Trophoblast cell (in vitro differentiated cells and primary cell): ENCODE results near the gene IPPK.

Experiments used
- DNase-seq, 2 donors: peaks; one replicate each; pipeline ENCODE4 v3.0.0-alpha.2; 2016
- H2AFZ ChIP-seq: 2 replicates; pipeline ENCODE4 v1.6.1; 2013; ENCODE audit warnings: low read length, moderate library complexity, mild to moderate bottlenecking; ENCODE audit not compliant: insufficient read depth, poor library complexity
- H2AK5ac ChIP-seq: 2 replicates; pipeline ENCODE4 v1.6.1; 2013; ENCODE audit warnings: mild to moderate bottlenecking, low read length
- H2BK120ac ChIP-seq: 2 replicates; pipeline ENCODE4 v1.6.1; 2013; ENCODE audit warnings: low read length, mild to moderate bottlenecking, moderate library complexity; ENCODE audit not compliant: insufficient read depth, poor library complexity
- H2BK12ac ChIP-seq: 2 replicates; pipeline ENCODE4 v1.6.1; 2013; ENCODE audit warnings: mild to moderate bottlenecking, low read length, moderate library complexity
- H2BK5ac ChIP-seq: 2 replicates; pipeline ENCODE4 v1.6.1; 2013; ENCODE audit warnings: low read length, low read depth, moderate library complexity, mild to moderate bottlenecking; ENCODE audit not compliant: poor library complexity
- H3K14ac ChIP-seq: 2 replicates; pipeline ENCODE4 v1.6.1; 2013; ENCODE audit warnings: mild to moderate bottlenecking, low read length
- H3K18ac ChIP-seq: 2 replicates; pipeline ENCODE4 v1.6.1; 2013; ENCODE audit warnings: mild to moderate bottlenecking, low read length
- H3K23ac ChIP-seq: 2 replicates; pipeline ENCODE4 v1.6.1; 2013; ENCODE audit warnings: low read length
- H3K27ac ChIP-seq: 2 replicates; pipeline ENCODE4 v1.5.1; 2013; ENCODE audit warnings: low read depth, mild to moderate bottlenecking, inconsistent platforms, low read length, moderate library complexity
- H3K27me3 ChIP-seq: 2 replicates; pipeline ENCODE4 v1.6.1; 2013; ENCODE audit warnings: inconsistent platforms, mild to moderate bottlenecking, low read length, moderate library complexity; ENCODE audit not compliant: insufficient read depth
- H3K36me3 ChIP-seq, 2 experiments: 1 replicate in 1 of 2; 2 replicates in 1 of 2; pipeline ENCODE4 v1.6.1; 2013; ENCODE audit warnings: low read length in 2 of 2, mild to moderate bottlenecking in 2 of 2, moderate library complexity in 1 of 2; ENCODE audit not compliant: insufficient read depth in 2 of 2, control insufficient read depth in 1 of 2
- H3K4ac ChIP-seq: 2 replicates; pipeline ENCODE4 v1.6.1; 2013; ENCODE audit warnings: low read depth, mild to moderate bottlenecking, low read length, moderate library complexity
- H3K4me1 ChIP-seq, 2 experiments: 1 replicate in 1 of 2; 2 replicates in 1 of 2; pipeline ENCODE4 v1.6.1; 2013; ENCODE audit warnings: low read length in 2 of 2, mild to moderate bottlenecking in 2 of 2, moderate library complexity in 1 of 2; ENCODE audit not compliant: insufficient read depth in 2 of 2, control insufficient read depth in 1 of 2
- H3K4me2 ChIP-seq: 2 replicates; pipeline ENCODE4 v1.6.1; 2013; ENCODE audit warnings: inconsistent platforms, mild to moderate bottlenecking, low read length, moderate library complexity
- H3K4me3 ChIP-seq: 2 replicates; pipeline ENCODE4 v1.5.1; 2013; ENCODE audit warnings: mild to moderate bottlenecking, low read depth, low read length, inconsistent platforms
- H3K79me1 ChIP-seq: one replicate; pipeline ENCODE4 v1.6.1; 2013; ENCODE audit warnings: low read length
- H3K79me2 ChIP-seq: 2 replicates; pipeline ENCODE4 v1.6.1; 2013; ENCODE audit warnings: low read length, mild to moderate bottlenecking; ENCODE audit not compliant: control insufficient read depth, insufficient read depth, poor library complexity
- H3K9ac ChIP-seq: 2 replicates; pipeline ENCODE4 v1.6.1; 2013; ENCODE audit warnings: mild to moderate bottlenecking, low read length
- H3K9me3 ChIP-seq: 2 replicates; pipeline ENCODE4 v1.6.1; 2013; ENCODE audit warnings: low read depth, mild to moderate bottlenecking, control low read depth, inconsistent platforms, low read length; ENCODE audit not compliant: insufficient read depth
- H4K12ac ChIP-seq: 2 replicates; pipeline ENCODE4 v1.6.1; 2013; ENCODE audit warnings: low read depth, mild to moderate bottlenecking, low read length, moderate library complexity
- H4K8ac ChIP-seq: 2 replicates; pipeline ENCODE4 v1.6.1; 2013; ENCODE audit warnings: low read depth, mild to moderate bottlenecking, low read length, moderate library complexity
- H4K91ac ChIP-seq: one replicate; pipeline ENCODE4 v1.6.1; 2013; ENCODE audit warnings: low read depth, mild to moderate bottlenecking, low read length, moderate library complexity
- WGBS: extraction: QIAGEN DNeasy Blood & Tissue Kit; methylation state at CpG from one replicate; pipeline ENCODE4 v1.1.7; 2013; ENCODE audit warnings: missing lambda C conversion rate; ENCODE audit not compliant: insufficient read length, insufficient coverage; ENCODE audit errors: extremely low coverage; 5-methylcytosine and 5-hydroxymethylcytosine counted together

The IPPK gene

GRCh38 chr9:92616655-92617111 is 53.2 kb downstream of the IPPK start:
- H3K36me3 ChIP-seq: peaks cover 53 to 81% of the 10 kb centered on the region in 2 experiments
- H4K12ac ChIP-seq: no peak overlapping the region
- H4K91ac ChIP-seq: no peak overlapping the region
- H3K18ac ChIP-seq: no peak overlapping the region
- no peak overlapping the region for H3K9ac ChIP-seq
- H3K14ac ChIP-seq: no peak overlapping the region
- H4K8ac ChIP-seq: no peak overlapping the region
- DNase-seq: no peak
- H3K79me2 ChIP-seq: no peaks in the 10 kb centered on the region
- no peak overlapping the region for H2BK5ac ChIP-seq
- no peaks in the 10 kb centered on the region for H3K79me1 ChIP-seq
- H3K23ac ChIP-seq: no peak overlapping the region
- no peak overlapping the region for H3K4me2 ChIP-seq
- no peaks in the 10 kb centered on the region for H3K27me3 ChIP-seq
- H3K27ac ChIP-seq: no peak overlapping the region
- no peak overlapping the region for H2AK5ac ChIP-seq
- H3K4me3 ChIP-seq: no peak overlapping the region
- no peaks in the 10 kb centered on the region for H3K9me3 ChIP-seq
- H3K4me1 ChIP-seq: no peaks in the 10 kb centered on the region
- no CpG with 5 or more reads among the region's 11 CpGs for WGBS
- no peak overlapping the region for H2BK120ac ChIP-seq
- no peak overlapping the region for H2AFZ ChIP-seq
- no peak overlapping the region for H3K4ac ChIP-seq
- no peak overlapping the region for H2BK12ac ChIP-seq

- Histone ChIP-seq H2BK120ac (no peak overlapping the region), H3K14ac (no peak overlapping the region), H3K4me2 (no peak overlapping the region), H2BK5ac (no peak overlapping the region), H3K23ac (no peak overlapping the region), H3K4me3 (no peak overlapping the region), H4K12ac (no peak overlapping the region), H2BK12ac (no peak overlapping the region), H4K8ac (no peak overlapping the region), H3K27me3 (no peaks in the 10 kb centered on the region), H4K91ac (no peak overlapping the region), H3K79me1 (no peaks in the 10 kb centered on the region), H3K4me1 (no peaks in the 10 kb centered on the region), H3K79me2 (no peaks in the 10 kb centered on the region), H3K9me3 (no peaks in the 10 kb centered on the region), H3K9ac (no peak overlapping the region), H2AK5ac (no peak overlapping the region), H2AFZ (no peak overlapping the region), H3K27ac (no peak overlapping the region), H3K18ac (no peak overlapping the region), H3K4ac (no peak overlapping the region), H3K36me3 (peaks cover 57 to 84% of the 10 kb centered on the region in 2 experiments)
- no peak for DNase-seq
- WGBS: no CpG with 5 or more reads among the region's 11 CpGs
These were observed 53.7 kb downstream of the IPPK start for GRCh38 chr9:92616199-92616641.

GRCh38 chr9:92615790-92616189 is 54.1 kb downstream of the IPPK start:
- Histone ChIP-seq H2AK5ac (no peak overlapping the region), H2BK5ac (no peak overlapping the region), H3K18ac (no peak overlapping the region), H2BK120ac (no peak overlapping the region), H4K12ac (no peak overlapping the region), H3K27ac (no peak overlapping the region), H3K79me1 (no peaks in the 10 kb centered on the region), H3K9ac (no peak overlapping the region), H2BK12ac (no peak overlapping the region), H3K4me3 (no peak overlapping the region), H4K91ac (no peak overlapping the region), H3K36me3 (peaks cover 57 to 87% of the 10 kb centered on the region in 2 experiments), H3K4me1 (no peaks in the 10 kb centered on the region), H4K8ac (no peak overlapping the region), H3K14ac (no peak overlapping the region), H2AFZ (no peak overlapping the region), H3K27me3 (no peaks in the 10 kb centered on the region), H3K9me3 (no peaks in the 10 kb centered on the region), H3K4ac (no peak overlapping the region), H3K79me2 (no peaks in the 10 kb centered on the region), H3K4me2 (no peak overlapping the region), H3K23ac (no peak overlapping the region)
- DNase-seq: no peak
- WGBS: no CpG with 5 or more reads among the region's 13 CpGs

- Histone ChIP-seq H3K79me2 (no peaks in the 10 kb centered on the region), H3K23ac (no peak overlapping the region), H2BK5ac (no peak overlapping the region), H3K18ac (no peak overlapping the region), H3K36me3 (peaks cover 53 to 84% of the 10 kb centered on the region in 2 experiments), H3K9ac (no peak overlapping the region), H3K9me3 (no peaks in the 10 kb centered on the region), H3K14ac (no peak overlapping the region), H2AFZ (no peak overlapping the region), H3K4me3 (no peak overlapping the region), H3K4me2 (no peak overlapping the region), H3K4me1 (no peaks in the 10 kb centered on the region), H3K4ac (no peak overlapping the region), H3K27me3 (no peaks in the 10 kb centered on the region), H3K27ac (no peak overlapping the region), H2BK12ac (no peak overlapping the region), H3K79me1 (no peaks in the 10 kb centered on the region), H4K91ac (no peak overlapping the region), H4K12ac (no peak overlapping the region), H2AK5ac (no peak overlapping the region), H4K8ac (no peak overlapping the region), H2BK120ac (no peak overlapping the region)
- DNase-seq: no peak
- WGBS: no CpG with 5 or more reads among the region's 17 CpGs
These were observed 55.0 kb downstream of the IPPK start for GRCh38 chr9:92614763-92615461.
